Activated CD8-positive, alpha-beta T cell treated with anti-CD3 and anti-CD28 coated beads, Interleukin-2, amount 10 ng/mL, durations not matched to agents 7 days and 5 days (primary cell): ENCODE data around the gene KATNAL2. TPM values are rescaled to one million over a fixed set of nuclear protein-coding genes. Genes with fewer than 3 reads are reported as not detected.

Source experiments
- ATAC-seq: fragments of 150-1000 bp; cut with Tn5 transposase; one replicate; pipeline ENCODE4 v1.10.0; 2021; ENCODE audit warnings: moderate library complexity
- CTCF ChIA-PET: fragments of 350-600 bp; sonication (Branson Sonifier 250); formaldehyde crosslinking; loops from one replicate; lab custom pipeline; 2021; ENCODE audit warnings: antibody characterized with exemption; lab: Charles Lee
- POLR2A ChIA-PET: fragments of 350-600 bp; sonication (Branson Sonifier 250); formaldehyde crosslinking; loops from one replicate; lab custom pipeline; 2021; ENCODE audit warnings: antibody characterized with exemption; lab: Charles Lee
- DNase-seq: peaks from one replicate; pipeline ENCODE4 v3.0.0-alpha.2; 2020
- H3K27ac Mint-ChIP-seq: one replicate; pipeline ENCODE4 v1.8.0; 2021; ENCODE audit warnings: mild to moderate bottlenecking, mixed read lengths
- H3K27me3 Mint-ChIP-seq: one replicate; pipeline ENCODE4 v1.8.0; 2021; ENCODE audit warnings: low read depth, mixed read lengths
- H3K36me3 Mint-ChIP-seq: one replicate; pipeline ENCODE4 v1.8.0; 2021; ENCODE audit warnings: low read depth, mixed read lengths
- H3K4me1 Mint-ChIP-seq: one replicate; pipeline ENCODE4 v1.8.0; 2021; ENCODE audit warnings: low read depth, mixed read lengths
- H3K4me3 Mint-ChIP-seq: one replicate; pipeline ENCODE4 v1.8.0; 2021; ENCODE audit warnings: mild to moderate bottlenecking, mixed read lengths
- H3K9me3 Mint-ChIP-seq: one replicate; pipeline ENCODE4 v1.8.0; 2022; ENCODE audit warnings: mixed read lengths; ENCODE audit not compliant: insufficient read depth
- total RNA-seq, 2 experiments: library from RNA; stranded (reverse); gene quantifications; one replicate each; pipeline ENCODE4 v1.2.3, GENCODE V29; 2021

Gene KATNAL2
- total RNA-seq, 2 experiments from 2014 or later: 0.34 to 0.76 TPM

GRCh38 chr18:47143899-47144485 is 226.6 kb downstream of the KATNAL2 start:
- no peak for DNase-seq
- Mint-ChIP-seq H3K4me1 (peaks cover 8% of the 10 kb centered on the region), H3K9me3 (no peaks in the 10 kb centered on the region), H3K36me3 (peaks cover 15% of the 10 kb centered on the region), H3K27ac (no peak overlapping the region), H3K27me3 (no peaks in the 10 kb centered on the region), H3K4me3 (no peak overlapping the region)
- ATAC-seq: no peak
- POLR2A ChIA-PET: no interaction called here
- CTCF ChIA-PET: no interaction called here

GRCh38 chr18:47146206-47146605 is 228.8 kb downstream of the KATNAL2 start:
- H3K4me1 Mint-ChIP-seq: peaks cover 23% of the 10 kb centered on the region
- ChIA-PET CTCF (no interaction called here), POLR2A (no interaction called here)
- no peak for DNase-seq
- no peak overlapping the region for H3K27ac Mint-ChIP-seq
- peaks cover 19% of the 10 kb centered on the region for H3K36me3 Mint-ChIP-seq
- no peak overlapping the region for H3K4me3 Mint-ChIP-seq
- no peak for ATAC-seq
- H3K27me3 Mint-ChIP-seq: no peaks in the 10 kb centered on the region
- H3K9me3 Mint-ChIP-seq: no peaks in the 10 kb centered on the region

GRCh38 chr18:47149457-47150028 is 232.1 kb downstream of the KATNAL2 start:
- POLR2A ChIA-PET: interaction anchor here (0.8 to 1.6 kb wide), 2 partner anchors 19 to 25 kb away, joined by 3 read pairs; no protein-coding TSS in a partner anchor
- CTCF ChIA-PET: interaction anchor here (0.8 to 2.8 kb wide), 5 partner anchors 19 to 55 kb away, joined by 3 to 6 read pairs (median 3); no protein-coding TSS in a partner anchor
- ATAC-seq: no peak
- Mint-ChIP-seq H3K4me3 (peak overlapping the region; percentile 86), H3K27ac (peak overlapping the region; percentile 90), H3K9me3 (no peaks in the 10 kb centered on the region), H3K27me3 (no peaks in the 10 kb centered on the region), H3K4me1 (peaks cover 27% of the 10 kb centered on the region), H3K36me3 (peaks cover 25% of the 10 kb centered on the region)
- no peak for DNase-seq

- peaks cover 27% of the 10 kb centered on the region for H3K4me1 Mint-ChIP-seq
- ATAC-seq (peak; percentile 91), DNase-seq (peak; percentile 75)
- peak within 1 kb of the TSS; percentile 86 for H3K4me3 Mint-ChIP-seq
- no peaks in the 10 kb centered on the region for H3K9me3 Mint-ChIP-seq
- ChIA-PET POLR2A (interaction anchor here (0.7 to 1.6 kb wide), 5 partner anchors 15 to 807 kb away, joined by 3 to 8 read pairs (median 3); no protein-coding TSS in a partner anchor), CTCF (interaction anchor here (0.7 to 2.8 kb wide), 8 partner anchors 10 to 977 kb away, joined by 3 to 6 read pairs (median 3); a partner anchor contains a TSS)
- no peaks in the 10 kb centered on the region for H3K27me3 Mint-ChIP-seq
- peak within 1 kb of the TSS; percentile 90 for H3K27ac Mint-ChIP-seq
- H3K36me3 Mint-ChIP-seq: peaks cover 27% of the 10 kb centered on the region
These were observed 232.8 kb downstream of the KATNAL2 start, which contains the start of gene HDHD2 for GRCh38 chr18:47150029-47150823. HDHD2 (minus strand) TSS chr18:47150500; CDS start chr18:47136439, 14,061 bp downstream.

GRCh38 chr18:47150824-47151366 is 233.5 kb downstream of the KATNAL2 start:
- peak overlapping the region; percentile 90 for H3K27ac Mint-ChIP-seq
- DNase-seq: no peak
- POLR2A ChIA-PET: interaction anchor here (0.7 to 1.1 kb wide), 3 partner anchors 15 to 808 kb away, joined by 3 to 8 read pairs (median 3); no protein-coding TSS in a partner anchor

GRCh38 chr18:47151439-47151838 is 234.0 kb downstream of the KATNAL2 start:
- Mint-ChIP-seq H3K4me3 (peak overlapping the region; percentile 86), H3K9me3 (no peaks in the 10 kb centered on the region), H3K4me1 (peaks cover 27% of the 10 kb centered on the region), H3K27me3 (no peaks in the 10 kb centered on the region), H3K27ac (peak overlapping the region; percentile 90), H3K36me3 (peaks cover 26% of the 10 kb centered on the region)
- no peak for DNase-seq
- ATAC-seq: no peak
- ChIA-PET POLR2A (no interaction called here), CTCF (interaction anchor here (0.7 to 2.8 kb wide), 3 partner anchors 9 to 978 kb away, joined by 3 to 6 read pairs (median 4); a partner anchor contains a TSS)

More at GRCh38 chr18:47150824-47151366, 233.5 kb downstream of the KATNAL2 start:
- Mint-ChIP-seq H3K4me3 (peak overlapping the region; percentile 86), H3K27me3 (no peaks in the 10 kb centered on the region), H3K36me3 (peaks cover 23% of the 10 kb centered on the region), H3K4me1 (peaks cover 27% of the 10 kb centered on the region), H3K9me3 (no peaks in the 10 kb centered on the region)
- CTCF ChIA-PET: interaction anchor here (0.7 to 2.8 kb wide), 4 partner anchors 9 to 978 kb away, joined by 3 to 6 read pairs (median 4); a partner anchor contains a TSS
- ATAC-seq: no peak

Other genes with a start within 250 kb of the KATNAL2 start
- not detected for gene ST8SIA5, start 160.5 kb upstream of the KATNAL2 start, total RNA-seq
- gene PIAS2, start 95 bp upstream of the KATNAL2 start, total RNA-seq: 10 to 100 TPM; 25.7 to 26.0 TPM
- gene ELOA2, start 118.0 kb downstream of the KATNAL2 start, total RNA-seq: not detected
- 10 to 100 TPM; 31.9 to 38.3 TPM for gene HDHD2, start 232.9 kb downstream of the KATNAL2 start, total RNA-seq